ENCODE measurements around the gene ARHGAP6.

DNA sequence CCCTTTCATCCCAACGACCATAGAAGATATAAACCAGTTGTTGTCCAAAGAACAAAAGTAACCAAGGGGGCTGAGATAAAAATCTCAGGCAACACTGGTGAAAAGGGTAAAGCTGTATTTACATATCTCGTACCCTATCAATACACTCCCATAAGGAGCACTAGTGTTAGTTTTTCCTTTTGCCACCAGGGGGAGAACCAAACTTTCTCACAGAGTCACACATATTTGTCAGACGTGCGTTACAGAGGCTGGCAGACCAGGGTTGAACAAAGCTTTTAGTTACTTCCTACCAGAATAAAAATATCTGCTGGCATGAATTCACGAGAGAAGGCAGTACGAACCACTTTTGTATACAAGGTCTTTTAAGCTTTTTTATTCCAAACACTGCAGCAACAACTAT, 284.3 kb downstream of the ARHGAP6 start:
- TF ChIP-seq, protein P1, sequence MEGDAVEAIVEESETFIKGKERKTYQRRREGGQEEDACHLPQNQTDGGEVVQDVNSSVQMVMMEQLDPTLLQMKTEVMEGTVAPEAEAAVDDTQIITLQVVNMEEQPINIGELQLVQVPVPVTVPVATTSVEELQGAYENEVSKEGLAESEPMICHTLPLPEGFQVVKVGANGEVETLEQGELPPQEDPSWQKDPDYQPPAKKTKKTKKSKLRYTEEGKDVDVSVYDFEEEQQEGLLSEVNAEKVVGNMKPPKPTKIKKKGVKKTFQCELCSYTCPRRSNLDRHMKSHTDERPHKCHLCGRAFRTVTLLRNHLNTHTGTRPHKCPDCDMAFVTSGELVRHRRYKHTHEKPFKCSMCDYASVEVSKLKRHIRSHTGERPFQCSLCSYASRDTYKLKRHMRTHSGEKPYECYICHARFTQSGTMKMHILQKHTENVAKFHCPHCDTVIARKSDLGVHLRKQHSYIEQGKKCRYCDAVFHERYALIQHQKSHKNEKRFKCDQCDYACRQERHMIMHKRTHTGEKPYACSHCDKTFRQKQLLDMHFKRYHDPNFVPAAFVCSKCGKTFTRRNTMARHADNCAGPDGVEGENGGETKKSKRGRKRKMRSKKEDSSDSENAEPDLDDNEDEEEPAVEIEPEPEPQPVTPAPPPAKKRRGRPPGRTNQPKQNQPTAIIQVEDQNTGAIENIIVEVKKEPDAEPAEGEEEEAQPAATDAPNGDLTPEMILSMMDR (conservative IDR thresholded peaks at IDR 0.05; ENCODE audit: low read depth in 2 of 2), result peak; percentile 51 to 58
- TF ChIP-seq EZH2 (IDR thresholded peaks at IDR 0.05; ENCODE audit: low read depth, unreplicated experiment) (no peak), POLR2AphosphoS5 (IDR thresholded peaks at IDR 0.05; ENCODE audit: low read depth) (no peak), EZH2phosphoT487 (IDR thresholded peaks at IDR 0.05; ENCODE audit: unreplicated experiment) (no peak), CREB1 (CRISPR knock-in tag; IDR thresholded peaks at IDR 0.05; ENCODE audit: low read depth) (no peak), JUNB (IDR thresholded peaks at IDR 0.05; ENCODE audit: unreplicated experiment) (no peak), ZNF331 (CRISPR knock-in tag; IDR thresholded peaks at IDR 0.05; ENCODE audit: low read depth) (no peak), ZNF114 (CRISPR knock-in tag; IDR thresholded peaks at IDR 0.05) (no peak), STAT1 (IDR thresholded peaks at IDR 0.05; ENCODE audit: unreplicated experiment) (no peak), NANOG (IDR thresholded peaks at IDR 0.05; ENCODE audit: borderline replicate concordance) (no peak)
- TF ChIP-seq, protein P2, sequence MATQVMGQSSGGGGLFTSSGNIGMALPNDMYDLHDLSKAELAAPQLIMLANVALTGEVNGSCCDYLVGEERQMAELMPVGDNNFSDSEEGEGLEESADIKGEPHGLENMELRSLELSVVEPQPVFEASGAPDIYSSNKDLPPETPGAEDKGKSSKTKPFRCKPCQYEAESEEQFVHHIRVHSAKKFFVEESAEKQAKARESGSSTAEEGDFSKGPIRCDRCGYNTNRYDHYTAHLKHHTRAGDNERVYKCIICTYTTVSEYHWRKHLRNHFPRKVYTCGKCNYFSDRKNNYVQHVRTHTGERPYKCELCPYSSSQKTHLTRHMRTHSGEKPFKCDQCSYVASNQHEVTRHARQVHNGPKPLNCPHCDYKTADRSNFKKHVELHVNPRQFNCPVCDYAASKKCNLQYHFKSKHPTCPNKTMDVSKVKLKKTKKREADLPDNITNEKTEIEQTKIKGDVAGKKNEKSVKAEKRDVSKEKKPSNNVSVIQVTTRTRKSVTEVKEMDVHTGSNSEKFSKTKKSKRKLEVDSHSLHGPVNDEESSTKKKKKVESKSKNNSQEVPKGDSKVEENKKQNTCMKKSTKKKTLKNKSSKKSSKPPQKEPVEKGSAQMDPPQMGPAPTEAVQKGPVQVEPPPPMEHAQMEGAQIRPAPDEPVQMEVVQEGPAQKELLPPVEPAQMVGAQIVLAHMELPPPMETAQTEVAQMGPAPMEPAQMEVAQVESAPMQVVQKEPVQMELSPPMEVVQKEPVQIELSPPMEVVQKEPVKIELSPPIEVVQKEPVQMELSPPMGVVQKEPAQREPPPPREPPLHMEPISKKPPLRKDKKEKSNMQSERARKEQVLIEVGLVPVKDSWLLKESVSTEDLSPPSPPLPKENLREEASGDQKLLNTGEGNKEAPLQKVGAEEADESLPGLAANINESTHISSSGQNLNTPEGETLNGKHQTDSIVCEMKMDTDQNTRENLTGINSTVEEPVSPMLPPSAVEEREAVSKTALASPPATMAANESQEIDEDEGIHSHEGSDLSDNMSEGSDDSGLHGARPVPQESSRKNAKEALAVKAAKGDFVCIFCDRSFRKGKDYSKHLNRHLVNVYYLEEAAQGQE (IDR thresholded peaks at IDR 0.05; ENCODE audit: unreplicated experiment), result no peak
- TF ChIP-seq, protein P3, sequence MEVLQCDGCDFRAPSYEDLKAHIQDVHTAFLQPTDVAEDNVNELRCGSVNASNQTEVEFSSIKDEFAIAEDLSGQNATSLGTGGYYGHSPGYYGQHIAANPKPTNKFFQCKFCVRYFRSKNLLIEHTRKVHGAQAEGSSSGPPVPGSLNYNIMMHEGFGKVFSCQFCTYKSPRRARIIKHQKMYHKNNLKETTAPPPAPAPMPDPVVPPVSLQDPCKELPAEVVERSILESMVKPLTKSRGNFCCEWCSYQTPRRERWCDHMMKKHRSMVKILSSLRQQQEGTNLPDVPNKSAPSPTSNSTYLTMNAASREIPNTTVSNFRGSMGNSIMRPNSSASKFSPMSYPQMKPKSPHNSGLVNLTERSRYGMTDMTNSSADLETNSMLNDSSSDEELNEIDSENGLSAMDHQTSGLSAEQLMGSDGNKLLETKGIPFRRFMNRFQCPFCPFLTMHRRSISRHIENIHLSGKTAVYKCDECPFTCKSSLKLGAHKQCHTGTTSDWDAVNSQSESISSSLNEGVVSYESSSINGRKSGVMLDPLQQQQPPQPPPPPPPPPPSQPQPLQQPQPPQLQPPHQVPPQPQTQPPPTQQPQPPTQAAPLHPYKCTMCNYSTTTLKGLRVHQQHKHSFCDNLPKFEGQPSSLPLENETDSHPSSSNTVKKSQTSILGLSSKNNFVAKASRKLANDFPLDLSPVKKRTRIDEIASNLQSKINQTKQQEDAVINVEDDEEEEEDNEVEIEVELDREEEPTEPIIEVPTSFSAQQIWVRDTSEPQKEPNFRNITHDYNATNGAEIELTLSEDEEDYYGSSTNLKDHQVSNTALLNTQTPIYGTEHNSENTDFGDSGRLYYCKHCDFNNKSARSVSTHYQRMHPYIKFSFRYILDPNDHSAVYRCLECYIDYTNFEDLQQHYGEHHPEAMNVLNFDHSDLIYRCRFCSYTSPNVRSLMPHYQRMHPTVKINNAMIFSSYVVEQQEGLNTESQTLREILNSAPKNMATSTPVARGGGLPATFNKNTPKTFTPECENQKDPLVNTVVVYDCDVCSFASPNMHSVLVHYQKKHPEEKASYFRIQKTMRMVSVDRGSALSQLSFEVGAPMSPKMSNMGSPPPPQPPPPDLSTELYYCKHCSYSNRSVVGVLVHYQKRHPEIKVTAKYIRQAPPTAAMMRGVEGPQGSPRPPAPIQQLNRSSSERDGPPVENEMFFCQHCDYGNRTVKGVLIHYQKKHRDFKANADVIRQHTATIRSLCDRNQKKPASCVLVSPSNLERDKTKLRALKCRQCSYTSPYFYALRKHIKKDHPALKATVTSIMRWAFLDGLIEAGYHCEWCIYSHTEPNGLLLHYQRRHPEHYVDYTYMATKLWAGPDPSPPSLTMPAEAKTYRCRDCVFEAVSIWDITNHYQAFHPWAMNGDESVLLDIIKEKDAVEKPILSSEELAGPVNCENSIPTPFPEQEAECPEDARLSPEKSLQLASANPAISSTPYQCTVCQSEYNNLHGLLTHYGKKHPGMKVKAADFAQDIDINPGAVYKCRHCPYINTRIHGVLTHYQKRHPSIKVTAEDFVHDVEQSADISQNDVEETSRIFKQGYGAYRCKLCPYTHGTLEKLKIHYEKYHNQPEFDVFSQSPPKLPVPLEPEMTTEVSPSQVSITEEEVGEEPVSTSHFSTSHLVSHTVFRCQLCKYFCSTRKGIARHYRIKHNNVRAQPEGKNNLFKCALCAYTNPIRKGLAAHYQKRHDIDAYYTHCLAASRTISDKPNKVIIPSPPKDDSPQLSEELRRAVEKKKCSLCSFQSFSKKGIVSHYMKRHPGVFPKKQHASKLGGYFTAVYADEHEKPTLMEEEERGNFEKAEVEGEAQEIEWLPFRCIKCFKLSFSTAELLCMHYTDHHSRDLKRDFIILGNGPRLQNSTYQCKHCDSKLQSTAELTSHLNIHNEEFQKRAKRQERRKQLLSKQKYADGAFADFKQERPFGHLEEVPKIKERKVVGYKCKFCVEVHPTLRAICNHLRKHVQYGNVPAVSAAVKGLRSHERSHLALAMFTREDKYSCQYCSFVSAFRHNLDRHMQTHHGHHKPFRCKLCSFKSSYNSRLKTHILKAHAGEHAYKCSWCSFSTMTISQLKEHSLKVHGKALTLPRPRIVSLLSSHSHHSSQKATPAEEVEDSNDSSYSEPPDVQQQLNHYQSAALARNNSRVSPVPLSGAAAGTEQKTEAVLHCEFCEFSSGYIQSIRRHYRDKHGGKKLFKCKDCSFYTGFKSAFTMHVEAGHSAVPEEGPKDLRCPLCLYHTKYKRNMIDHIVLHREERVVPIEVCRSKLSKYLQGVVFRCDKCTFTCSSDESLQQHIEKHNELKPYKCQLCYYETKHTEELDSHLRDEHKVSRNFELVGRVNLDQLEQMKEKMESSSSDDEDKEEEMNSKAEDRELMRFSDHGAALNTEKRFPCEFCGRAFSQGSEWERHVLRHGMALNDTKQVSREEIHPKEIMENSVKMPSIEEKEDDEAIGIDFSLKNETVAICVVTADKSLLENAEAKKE (CRISPR knock-in tag; IDR thresholded peaks at IDR 0.05), result no peak
- TF ChIP-seq, protein P4, sequence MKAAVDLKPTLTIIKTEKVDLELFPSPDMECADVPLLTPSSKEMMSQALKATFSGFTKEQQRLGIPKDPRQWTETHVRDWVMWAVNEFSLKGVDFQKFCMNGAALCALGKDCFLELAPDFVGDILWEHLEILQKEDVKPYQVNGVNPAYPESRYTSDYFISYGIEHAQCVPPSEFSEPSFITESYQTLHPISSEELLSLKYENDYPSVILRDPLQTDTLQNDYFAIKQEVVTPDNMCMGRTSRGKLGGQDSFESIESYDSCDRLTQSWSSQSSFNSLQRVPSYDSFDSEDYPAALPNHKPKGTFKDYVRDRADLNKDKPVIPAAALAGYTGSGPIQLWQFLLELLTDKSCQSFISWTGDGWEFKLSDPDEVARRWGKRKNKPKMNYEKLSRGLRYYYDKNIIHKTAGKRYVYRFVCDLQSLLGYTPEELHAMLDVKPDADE (IDR thresholded peaks at IDR 0.05), result no peak
